ENCODE measurements around the gene LRP1B. TPM values are rescaled to one million over a fixed set of nuclear protein-coding genes. Genes with fewer than 3 reads are reported as not detected.

The LRP1B gene
- polyA plus RNA-seq, 1 of the 3 experiments (the other 2 are of a cell fraction): 0.28 TPM

DNA sequence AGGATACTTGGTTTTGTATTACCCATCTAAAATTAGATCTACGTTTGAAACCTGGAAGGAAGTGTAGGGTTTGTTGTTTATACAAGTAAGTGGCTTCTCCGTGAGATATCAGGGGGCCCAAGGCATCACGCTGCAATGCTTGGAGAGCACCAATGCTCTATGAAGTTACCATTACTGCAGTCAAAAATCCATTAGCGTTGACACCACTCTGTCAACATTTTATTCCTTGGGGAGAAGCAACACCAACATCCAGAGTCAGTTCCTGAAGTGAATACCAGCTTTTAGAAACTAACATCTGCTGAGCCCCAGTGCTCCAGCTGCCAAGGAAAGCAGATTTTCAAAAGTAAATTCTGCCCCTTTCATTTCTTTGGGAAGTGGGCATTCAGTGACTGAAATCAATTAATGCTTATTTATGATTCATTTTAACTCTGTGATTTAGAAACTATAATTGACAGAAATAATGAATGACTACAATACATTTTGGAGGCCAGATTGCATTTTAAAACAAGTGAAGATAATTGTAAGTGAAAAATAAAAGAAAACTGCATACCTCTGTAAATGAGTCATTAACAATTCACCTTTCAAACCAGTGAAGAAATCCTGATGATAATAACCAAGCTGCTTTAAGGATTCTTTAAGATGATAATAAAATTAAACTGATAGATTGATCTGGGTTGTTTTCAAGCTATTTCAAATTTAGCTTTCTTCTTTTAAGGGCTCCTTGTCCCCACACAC lies 30.5 kb downstream of the LRP1B start (continued):
- TF ChIP-seq, protein P1, sequence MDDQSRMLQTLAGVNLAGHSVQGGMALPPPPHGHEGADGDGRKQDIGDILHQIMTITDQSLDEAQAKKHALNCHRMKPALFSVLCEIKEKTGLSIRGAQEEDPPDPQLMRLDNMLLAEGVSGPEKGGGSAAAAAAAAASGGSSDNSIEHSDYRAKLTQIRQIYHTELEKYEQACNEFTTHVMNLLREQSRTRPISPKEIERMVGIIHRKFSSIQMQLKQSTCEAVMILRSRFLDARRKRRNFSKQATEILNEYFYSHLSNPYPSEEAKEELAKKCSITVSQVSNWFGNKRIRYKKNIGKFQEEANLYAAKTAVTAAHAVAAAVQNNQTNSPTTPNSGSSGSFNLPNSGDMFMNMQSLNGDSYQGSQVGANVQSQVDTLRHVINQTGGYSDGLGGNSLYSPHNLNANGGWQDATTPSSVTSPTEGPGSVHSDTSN (IDR thresholded peaks at IDR 0.05): peak; percentile 75
- TF ChIP-seq SMC3 (IDR thresholded peaks at IDR 0.05; ENCODE audit: low read depth, low read length): no peak
- TF ChIP-seq TAF1 (IDR thresholded peaks at IDR 0.05; ENCODE audit: borderline replicate concordance, low read depth, low read length): no peak
- TF ChIP-seq FOSL2 (IDR thresholded peaks at IDR 0.05; ENCODE audit: borderline replicate concordance, low read depth): peak; percentile 21; the same call in 1 of the 2 replicates
- no peak for TF ChIP-seq RXRA (IDR thresholded peaks at IDR 0.05; ENCODE audit: borderline replicate concordance, low read depth)
- TF ChIP-seq RCOR1 (IDR thresholded peaks at IDR 0.05; ENCODE audit: low read length): no peak
- TF ChIP-seq FOXJ3 (CRISPR knock-in tag; IDR thresholded peaks at IDR 0.05): no peak
- TF ChIP-seq, protein P2, sequence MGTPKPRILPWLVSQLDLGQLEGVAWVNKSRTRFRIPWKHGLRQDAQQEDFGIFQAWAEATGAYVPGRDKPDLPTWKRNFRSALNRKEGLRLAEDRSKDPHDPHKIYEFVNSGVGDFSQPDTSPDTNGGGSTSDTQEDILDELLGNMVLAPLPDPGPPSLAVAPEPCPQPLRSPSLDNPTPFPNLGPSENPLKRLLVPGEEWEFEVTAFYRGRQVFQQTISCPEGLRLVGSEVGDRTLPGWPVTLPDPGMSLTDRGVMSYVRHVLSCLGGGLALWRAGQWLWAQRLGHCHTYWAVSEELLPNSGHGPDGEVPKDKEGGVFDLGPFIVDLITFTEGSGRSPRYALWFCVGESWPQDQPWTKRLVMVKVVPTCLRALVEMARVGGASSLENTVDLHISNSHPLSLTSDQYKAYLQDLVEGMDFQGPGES (IDR thresholded peaks at IDR 0.05; ENCODE audit: low read depth, low read length): no peak
- TF ChIP-seq TEAD4 (IDR thresholded peaks at IDR 0.05; ENCODE audit: borderline replicate concordance, insufficient read depth): no peak

DNA sequence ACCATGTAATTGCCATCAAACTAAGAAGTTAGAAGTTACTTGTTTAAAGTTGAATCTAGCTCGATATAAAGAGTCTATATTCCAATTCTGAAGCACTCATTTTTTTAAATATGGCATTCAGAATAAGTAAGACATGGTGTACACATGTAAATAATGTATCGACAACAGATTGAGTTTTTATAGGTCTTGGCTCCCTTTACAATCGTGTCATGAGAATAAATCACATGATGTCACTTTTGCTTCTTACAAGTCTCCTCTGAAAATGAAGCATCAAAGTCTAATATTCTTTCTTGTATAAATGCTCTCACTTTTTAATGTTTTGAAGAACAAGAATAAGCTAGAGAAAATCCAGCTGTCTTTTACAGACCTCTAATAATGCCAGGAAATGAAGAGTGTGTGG lies 33.1 kb downstream of the LRP1B start:
- WGBS (ENCODE audit: low lambda C conversion rate): 68% methylated on average over 3 of the region's 3 CpGs
- no peak overlapping the region for H3K4me2 ChIP-seq
- H3K27ac ChIP-seq (ENCODE audit: low read depth in 2 of 2, low read length in 1 of 2): no peak overlapping the region
- no peak overlapping the region for H2AFZ ChIP-seq (ENCODE audit: low read depth)
- no peaks in the 10 kb centered on the region for H3K36me3 ChIP-seq (replicated peaks in 1 of 2; ENCODE audit: control insufficient read depth in 1 of 2, insufficient read depth in 2 of 2, low read length in 1 of 2)
- H4K20me1 ChIP-seq (ENCODE audit: insufficient read depth): no peaks in the 10 kb centered on the region
- no peaks in the 10 kb centered on the region for H3K27me3 ChIP-seq (ENCODE audit: insufficient read depth)
- DNase-seq: no peak
- H3K79me2 ChIP-seq (ENCODE audit: insufficient read depth): no peaks in the 10 kb centered on the region; the same call in 1 of the 2 replicates
- H3K4me1 ChIP-seq (ENCODE audit: control insufficient read depth in 1 of 2, insufficient read depth in 2 of 2, low read depth in 1 of 2, low read length in 1 of 2): peaks cover 3 to 7% of the 10 kb centered on the region in 2 experiments; a peak in 3 of 4 replicates
- H3K9me2 ChIP-seq: no peaks in the 10 kb centered on the region
- TF ChIP-seq ELF1 (IDR thresholded peaks at IDR 0.05) (no peak), FOSL2 (IDR thresholded peaks at IDR 0.05; ENCODE audit: borderline replicate concordance, low read depth) (no peak), EZH2phosphoT487 (IDR thresholded peaks at IDR 0.05; ENCODE audit: borderline replicate concordance, low read depth) (no peak), TCF12 (IDR thresholded peaks at IDR 0.05) (no peak)
- TF ChIP-seq, protein P3, sequence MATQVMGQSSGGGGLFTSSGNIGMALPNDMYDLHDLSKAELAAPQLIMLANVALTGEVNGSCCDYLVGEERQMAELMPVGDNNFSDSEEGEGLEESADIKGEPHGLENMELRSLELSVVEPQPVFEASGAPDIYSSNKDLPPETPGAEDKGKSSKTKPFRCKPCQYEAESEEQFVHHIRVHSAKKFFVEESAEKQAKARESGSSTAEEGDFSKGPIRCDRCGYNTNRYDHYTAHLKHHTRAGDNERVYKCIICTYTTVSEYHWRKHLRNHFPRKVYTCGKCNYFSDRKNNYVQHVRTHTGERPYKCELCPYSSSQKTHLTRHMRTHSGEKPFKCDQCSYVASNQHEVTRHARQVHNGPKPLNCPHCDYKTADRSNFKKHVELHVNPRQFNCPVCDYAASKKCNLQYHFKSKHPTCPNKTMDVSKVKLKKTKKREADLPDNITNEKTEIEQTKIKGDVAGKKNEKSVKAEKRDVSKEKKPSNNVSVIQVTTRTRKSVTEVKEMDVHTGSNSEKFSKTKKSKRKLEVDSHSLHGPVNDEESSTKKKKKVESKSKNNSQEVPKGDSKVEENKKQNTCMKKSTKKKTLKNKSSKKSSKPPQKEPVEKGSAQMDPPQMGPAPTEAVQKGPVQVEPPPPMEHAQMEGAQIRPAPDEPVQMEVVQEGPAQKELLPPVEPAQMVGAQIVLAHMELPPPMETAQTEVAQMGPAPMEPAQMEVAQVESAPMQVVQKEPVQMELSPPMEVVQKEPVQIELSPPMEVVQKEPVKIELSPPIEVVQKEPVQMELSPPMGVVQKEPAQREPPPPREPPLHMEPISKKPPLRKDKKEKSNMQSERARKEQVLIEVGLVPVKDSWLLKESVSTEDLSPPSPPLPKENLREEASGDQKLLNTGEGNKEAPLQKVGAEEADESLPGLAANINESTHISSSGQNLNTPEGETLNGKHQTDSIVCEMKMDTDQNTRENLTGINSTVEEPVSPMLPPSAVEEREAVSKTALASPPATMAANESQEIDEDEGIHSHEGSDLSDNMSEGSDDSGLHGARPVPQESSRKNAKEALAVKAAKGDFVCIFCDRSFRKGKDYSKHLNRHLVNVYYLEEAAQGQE (IDR thresholded peaks at IDR 0.05; ENCODE audit: low read depth, low read length): no peak
- H3K9ac ChIP-seq: no peak overlapping the region
- no peak overlapping the region for H3K4me3 ChIP-seq (ENCODE audit: low read depth in 2 of 2, low read length in 1 of 2)
- no peaks in the 10 kb centered on the region for H3K9me3 ChIP-seq
- peaks cover 7% of the 10 kb centered on the region for H3F3A ChIP-seq (replicated peaks; ENCODE audit: insufficient read depth)
- POLR2A ChIA-PET: no interaction called here
- CTCF ChIA-PET: interaction anchor here (0.6 kb wide), 1 partner anchor 141 kb away, joined by 3 read pairs; no protein-coding TSS in a partner anchor
